K562 (cell line): ENCODE results near the gene COL5A1. TPM values are rescaled to one million over a fixed set of nuclear protein-coding genes. Genes with fewer than 3 reads are reported as not detected.
A peak's percentile ranks its signal among the peaks of the same experiment; 100 is the strongest.

Experiments used
- ATAC-seq: fragments of 200-7000 bp; cut with Tn5 transposase; 3 replicates; pipeline ENCODE4 v1.9.1; 2020; ENCODE audit warnings: moderate library complexity
- BruUV-seq: library from RNA; stranded (reverse); fragments of 400-500 nt; replicated peaks from 2 replicates; lab custom pipeline; 2021; lab: Mats Ljungman, UMichigan
- CTCF ChIA-PET: fragments of 300-600 bp; formaldehyde crosslinking; extraction: SDS; loops from one replicate; lab custom pipeline; 2021; ENCODE audit warnings: low intra/inter-chr PET ratio; lab: Yijun Ruan, JAX
- POLR2A ChIA-PET: fragments of 300-600, 350-650 bp; sonication (Branson Sonifier 250); formaldehyde crosslinking; extraction: SDS; loops from one replicate; lab custom pipeline; 2021; ENCODE audit warnings: antibody characterized with exemption, inconsistent platforms; lab: Yijun Ruan, JAX
- DNase-seq, 4 experiments: peaks; one replicate each; pipeline versions ENCODE4 v3.0.0 to v3.0.0-alpha.2; 2011 to 2018; ENCODE audit warnings: low spot score in 3 of 4, mixed read lengths in 3 of 4; ENCODE audit errors: extremely low read depth in 1 of 4
- FAIRE-seq: peaks from 2 replicates; lab custom pipeline; 2011; peaks lifted over from hg19 to GRCh38; lab: Jason Lieb, UNC
- H2AFZ ChIP-seq: 2 replicates; pipeline ENCODE4 v1.6.0; 2011; ENCODE audit warnings: low read depth, low read length, control low read depth, inconsistent platforms
- H3K27ac ChIP-seq: fragments of 200-600 bp; 3 replicates; pipeline ENCODE4 v1.8.0; 2011; ENCODE audit warnings: low read depth, mild to moderate bottlenecking, control low read depth, inconsistent platforms, low read length, moderate library complexity, mixed read lengths; ENCODE audit errors: extremely low read depth
- H3K27me3 ChIP-seq, 2 experiments: fragments of 300-600 bp in 1 of 2; 2 replicates in 1 of 2; 3 replicates in 1 of 2; pipeline versions ENCODE4 v1.6.0 to v1.8.0; 2011; ENCODE audit warnings: inconsistent platforms in 2 of 2, low read length in 2 of 2, mild to moderate bottlenecking in 1 of 2, mixed read lengths in 1 of 2, moderate library complexity in 1 of 2; ENCODE audit not compliant: control insufficient read depth in 2 of 2, insufficient read depth in 2 of 2
- H3K36me3 ChIP-seq: fragments of 300-600 bp; 3 replicates; pipeline ENCODE4 v1.8.0; 2011; ENCODE audit warnings: mild to moderate bottlenecking, low read length, inconsistent platforms; ENCODE audit not compliant: control insufficient read depth, insufficient read depth
- H3K4me1 ChIP-seq, 2 experiments: fragments of 200-600 bp in 1 of 2; replicated peaks in 1 of 2; 2 replicates in 1 of 2; 3 replicates in 1 of 2; pipeline versions ENCODE4 v1.5.1 to v1.8.0; 2011; ENCODE audit warnings: inconsistent platforms in 2 of 2, low read length in 2 of 2, mild to moderate bottlenecking in 1 of 2, mixed read lengths in 1 of 2, moderate library complexity in 1 of 2; ENCODE audit not compliant: control insufficient read depth in 2 of 2, insufficient read depth in 2 of 2
- H3K4me2 ChIP-seq: 2 replicates; pipeline ENCODE4 v1.6.1; 2011; ENCODE audit warnings: low read length, control low read depth, inconsistent platforms, mixed read lengths; ENCODE audit not compliant: insufficient read depth
- H3K4me3 ChIP-seq: fragments of 200-600 bp; sonication (generic), shearing (Covaris generic); 2 replicates; pipeline ENCODE4 v1.5.1; 2016; ENCODE audit warnings: control low read depth, inconsistent platforms
- H3K79me2 ChIP-seq: fragments of 200-600 bp; 3 replicates; pipeline ENCODE4 v1.8.0; 2011; ENCODE audit warnings: low read length, inconsistent platforms; ENCODE audit not compliant: control insufficient read depth, insufficient read depth
- H3K9ac ChIP-seq, 2 experiments: 2 replicates each; pipeline versions ENCODE4 v1.6.0 to v1.6.1; 2011; ENCODE audit warnings: low read depth in 2 of 2, low read length in 2 of 2, control low read depth in 1 of 2, inconsistent platforms in 1 of 2, mild to moderate bottlenecking in 1 of 2, mixed read lengths in 1 of 2; ENCODE audit not compliant: insufficient read depth in 1 of 2
- H3K9me1 ChIP-seq: one replicate; pipeline ENCODE4 v1.6.0; 2011; ENCODE audit warnings: inconsistent platforms, mild to moderate bottlenecking, low read length, moderate library complexity; ENCODE audit not compliant: control insufficient read depth, insufficient read depth
- H3K9me3 ChIP-seq: replicated peaks from 2 replicates; pipeline ENCODE4 v1.5.1; 2011; ENCODE audit warnings: low read depth, low read length, inconsistent platforms; ENCODE audit not compliant: control insufficient read depth, insufficient read depth
- H4K20me1 ChIP-seq: replicated peaks from 2 replicates; pipeline ENCODE4 v1.6.1; 2011; ENCODE audit warnings: low read length, inconsistent platforms, mixed read lengths; ENCODE audit not compliant: control insufficient read depth, insufficient read depth
- SNIP1 ChIP-seq: fragments of 450-650 bp; IDR thresholded peaks from 2 replicates; pipeline ENCODE4 v1.7.1; 2017; ENCODE audit warnings: low read depth, mild to moderate bottlenecking
- TFAP4 ChIP-seq: sonication (generic); formaldehyde crosslinking; IDR thresholded peaks from 2 replicates; pipeline ENCODE4 v1.8.0; 2022; ENCODE audit warnings: missing genetic modification reagents, mild to moderate bottlenecking, moderate library complexity, borderline replicate concordance
- THRA ChIP-seq: fragments of 450-650 bp; IDR thresholded peaks from 2 replicates; pipeline ENCODE4 v1.6.1; 2017; ENCODE audit warnings: mild to moderate bottlenecking, moderate library complexity
- WGBS: fragments of 100-300 bp; shearing (Covaris generic); methylation state at CpG from one replicate; pipeline ENCODE4 v1.1.6; 2016; ENCODE audit warnings: low coverage, mixed read lengths; ENCODE audit not compliant: insufficient coverage; ENCODE audit errors: missing lambda C conversion rate; 5-methylcytosine and 5-hydroxymethylcytosine counted together
- in situ Hi-C: fragments of 300-500 bp; cut with MboI; formaldehyde crosslinking; loops from 4 replicates; pipeline ENCODE4 v1.15.0; 2018; ENCODE audit warnings: inconsistent platforms, mixed read lengths
- intact Hi-C: fragments of 100-400 bp; cut with micrococcal nuclease; formaldehyde crosslinking; loops from 2 replicates; pipeline ENCODE4 v1.14.2; 2022
- polyA plus RNA-seq, 8 experiments: library from polyadenylated mRNA; depleted of rRNA in 4 of 8; stranded (reverse) in 5 of 8; unstranded in 3 of 8; fragments of >200 nt; fragmentation: Nextera tagmentation in 2 of 8; fragmentation: Illumina TruSeq in 1 of 8; extraction: Ambion mirVana in 2 of 8; extraction: Trizol in 1 of 8; gene quantifications; 2 replicates each; pipeline versions ENCODE4 v1.2.1 to v1.2.3, GENCODE V29; 2011 to 2014; ENCODE audit warnings: inconsistent platforms in 1 of 8, missing spikeins in 1 of 8
- total RNA-seq, 7 experiments: library from RNA; depleted of rRNA in 6 of 7; stranded (reverse); fragments of >200 nt in 6 of 7; fragmentation: Illumina TruSeq in 2 of 7; extraction: Trizol in 2 of 7; gene quantifications; 2 replicates each; pipeline versions ENCODE4 v1.2.1 to v1.2.3, GENCODE V29; 2011 to 2021; ENCODE audit warnings: low replicate concordance in 1 of 7
- TF ChIP-seq, protein P1 (sequence below): sonication (generic); formaldehyde crosslinking; IDR thresholded peaks from 2 replicates; pipeline ENCODE4 v1.9.0; 2022; ENCODE audit warnings: mild to moderate bottlenecking, missing genetic modification reagents

COL5A1 gene
- total and polyA plus RNA-seq, 9 of the 15 experiments (the other 6 are each of a cell fraction or from before 2014, with no cell fraction given): under 0.01 to 0.13 (median 0.04) TPM; not detected in 6

DNA sequence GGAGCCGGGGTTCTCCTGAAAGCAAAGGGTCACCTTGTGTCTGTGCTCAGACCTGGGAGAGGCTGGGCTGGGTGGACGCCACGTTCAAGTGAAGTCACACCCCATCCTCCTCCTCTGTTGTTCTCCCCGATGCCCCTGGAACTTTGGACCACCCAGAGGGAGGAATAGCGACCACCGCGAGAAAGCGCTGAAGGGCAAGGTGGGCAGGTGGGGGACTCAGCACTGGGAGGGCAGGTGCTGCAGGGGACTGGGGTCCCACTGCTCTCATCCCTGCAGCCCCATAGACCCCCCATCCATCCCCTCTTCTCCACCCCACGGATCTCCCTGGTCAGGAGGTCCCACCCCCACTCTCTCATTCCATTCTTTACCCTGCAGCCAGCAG, 48.8 kb upstream of the COL5A1 start:
- TF ChIP-seq TFAP4 (no peak), THRA (no peak), SNIP1 (no peak)
- TF ChIP-seq, protein P1, sequence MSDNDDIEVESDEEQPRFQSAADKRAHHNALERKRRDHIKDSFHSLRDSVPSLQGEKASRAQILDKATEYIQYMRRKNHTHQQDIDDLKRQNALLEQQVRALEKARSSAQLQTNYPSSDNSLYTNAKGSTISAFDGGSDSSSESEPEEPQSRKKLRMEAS (CRISPR knock-in tag): no peak
- no peak for DNase-seq
- in situ Hi-C loops (no loop called here), intact Hi-C loops (no loop called here)
- H3K9ac ChIP-seq: peak overlapping the region in 1 of 2 experiments; percentile 45; a peak in 1 of 4 replicates
- no peak for ATAC-seq
- no peaks in the 10 kb centered on the region for H4K20me1 ChIP-seq
- H3K79me2 ChIP-seq: no peaks in the 10 kb centered on the region
- H3K27ac ChIP-seq: no peak overlapping the region
- no peak overlapping the region for H2AFZ ChIP-seq
- no peaks in the 10 kb centered on the region for H3K36me3 ChIP-seq
- BruUV-seq: no TSS peak
- H3K9me1 ChIP-seq: no peaks in the 10 kb centered on the region
- H3K9me3 ChIP-seq: no peaks in the 10 kb centered on the region
- H3K4me3 ChIP-seq: no peak overlapping the region
- H3K4me1 ChIP-seq: peaks cover 0 to 11% of the 10 kb centered on the region in 2 experiments; a peak in 2 of 5 replicates
- no peak for FAIRE-seq
- POLR2A ChIA-PET: no interaction called here
- CTCF ChIA-PET: no interaction called here
- 5% methylated on average over 8 of the region's 9 CpGs for WGBS
- H3K4me2 ChIP-seq: no peak overlapping the region
- H3K27me3 ChIP-seq: peaks cover 4 to 36% of the 10 kb centered on the region in 2 experiments; a peak in 3 of 5 replicates
